Spinal cord (tissue), 10 donors: ENCODE measurements around the gene NAGLU. TPM values are rescaled to one million over a fixed set of nuclear protein-coding genes. Genes with fewer than 3 reads are reported as not detected.
A peak's percentile ranks its signal among the peaks of the same experiment; 100 is the strongest.
"Not testable (repeated sequence)": the region's sequence is repeated elsewhere in the genome, so short reads cannot be mapped to it uniquely, and the experiment has no call there.

ENCODE experiments used
- DNase-seq, 6 donors: peaks; one replicate each; pipeline versions ENCODE4 v3.0.0 to v3.0.0-alpha.2; 2013 to 2015; ENCODE audit warnings: low spot score in 6 of 6, low read depth in 4 of 6
- H3K27ac ChIP-seq: one replicate; pipeline ENCODE4 v1.5.1; 2013; ENCODE audit warnings: low read depth, low read length, control low read depth
- H3K27me3 ChIP-seq: one replicate; pipeline ENCODE4 v1.6.1; 2013; ENCODE audit warnings: low read length; ENCODE audit not compliant: control insufficient read depth, insufficient read depth
- H3K36me3 ChIP-seq: one replicate; pipeline ENCODE4 v1.6.1; 2013; ENCODE audit warnings: low read length; ENCODE audit not compliant: control insufficient read depth, insufficient read depth
- H3K4me1 ChIP-seq: one replicate; pipeline ENCODE4 v1.6.1; 2013; ENCODE audit warnings: low read length; ENCODE audit not compliant: control insufficient read depth, insufficient read depth
- H3K4me3 ChIP-seq: one replicate; pipeline ENCODE4 v1.5.1; 2013; ENCODE audit warnings: low read depth, low read length, control low read depth
- H3K9me3 ChIP-seq: one replicate; pipeline ENCODE4 v1.6.1; 2013; ENCODE audit warnings: low read length; ENCODE audit not compliant: control insufficient read depth, insufficient read depth
- WGBS: methylation state at CpG from one replicate; pipeline ENCODE4 v1.1.5; 2013; ENCODE audit warnings: missing lambda C conversion rate; ENCODE audit not compliant: insufficient coverage; 5-methylcytosine and 5-hydroxymethylcytosine counted together
- polyA plus RNA-seq, 2 donors: library from polyadenylated mRNA; unstranded; fragments of 120-200 nt; gene quantifications; one replicate each; pipeline ENCODE4 v1.2.1, GENCODE V29; 2013; ENCODE audit not compliant: insufficient read length in 2 of 2
- total RNA-seq, 2 donors: library from RNA; depleted of rRNA in 1 of 2; stranded (reverse); fragments of 120-200 nt in 1 of 2; fragments of >200 nt in 1 of 2; gene quantifications; one replicate each; pipeline versions ENCODE4 v1.2.3 to v1.2.4, GENCODE V29; 2013 to 2014
- donor health status: healthy.

The NAGLU gene
- total and polyA plus RNA-seq, 4 donors = 13.0 to 24.2 (median 20.3) TPM

DNA sequence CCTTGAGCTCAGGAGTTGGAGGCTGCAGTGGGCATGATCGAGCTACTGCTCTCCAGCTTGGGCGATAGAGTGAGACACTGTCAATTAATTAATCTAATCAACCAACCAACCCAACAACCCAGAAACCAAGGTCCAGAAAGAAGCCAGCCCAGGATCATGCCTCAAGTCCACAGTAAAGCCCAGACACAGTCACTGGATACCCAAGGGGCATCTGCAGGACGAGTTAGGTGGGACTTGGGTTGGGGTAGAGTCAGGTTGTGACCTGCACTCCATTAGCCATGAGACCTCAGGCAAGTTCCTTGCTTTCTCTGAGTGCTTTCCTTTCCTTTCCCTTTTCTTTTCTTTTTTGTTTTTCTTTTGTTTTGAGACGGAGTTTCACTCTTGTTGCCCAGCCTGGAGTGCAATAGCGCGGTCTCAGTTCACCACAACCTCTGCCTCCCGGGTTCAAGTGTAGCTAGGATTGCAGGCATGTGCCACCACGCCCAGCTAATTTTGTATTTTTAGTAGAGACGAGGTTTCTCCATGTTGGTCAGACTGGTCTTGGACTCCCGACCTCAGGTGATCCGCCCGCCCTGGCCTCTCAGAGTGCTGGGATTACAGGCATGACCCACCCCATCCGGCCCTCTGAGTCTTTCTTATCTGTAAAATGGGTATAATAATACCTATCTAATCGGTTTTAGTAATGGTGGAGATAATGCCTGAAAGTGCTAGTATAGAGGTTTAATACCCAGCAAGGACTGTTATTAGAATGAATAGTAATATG, 13.1 kb downstream of the NAGLU start:
- no peaks in the 10 kb centered on the region for H3K9me3 ChIP-seq
- peaks cover 38% of the 10 kb centered on the region for H3K36me3 ChIP-seq
- WGBS = 78% methylated on average over 7 of the region's 14 CpGs
- no peaks in the 10 kb centered on the region for H3K27me3 ChIP-seq
- H3K4me1 ChIP-seq = peaks cover 34% of the 10 kb centered on the region
- no peak overlapping the region for H3K4me3 ChIP-seq
- H3K27ac ChIP-seq = no peak overlapping the region
- no peak for DNase-seq

DNA sequence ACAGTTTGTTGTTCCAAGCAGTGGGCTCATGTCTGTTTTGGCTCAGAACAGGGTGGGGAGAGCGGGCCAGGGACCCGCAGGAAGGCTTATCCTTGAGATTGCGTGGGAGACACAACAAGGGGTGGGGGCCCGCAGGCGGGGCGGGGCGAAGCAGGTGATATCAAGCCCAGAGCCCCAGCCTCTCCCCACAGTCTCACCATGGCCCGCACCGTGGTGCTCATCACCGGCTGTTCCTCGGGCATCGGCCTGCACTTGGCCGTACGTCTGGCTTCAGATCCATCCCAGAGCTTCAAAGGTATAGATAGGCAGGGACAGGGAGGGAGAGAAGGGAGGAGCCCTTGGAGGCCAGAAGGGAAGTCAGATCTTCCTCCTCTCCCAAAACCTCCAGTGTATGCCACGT, 16.7 kb downstream of the NAGLU start, which contains the start of gene HSD17B1:
Gene HSD17B1 (plus strand): TSS at position 188 of the 400 bp plus-strand sequence. CDS start 11 bp downstream, at position 199.
- Histone ChIP-seq H3K4me3 (peak within 1 kb of the TSS; percentile 74), H3K36me3 (peaks cover 26% of the 10 kb centered on the region), H3K4me1 (peaks cover 52% of the 10 kb centered on the region)
- WGBS = 100% methylated on average over 5 of the region's 15 CpGs
- not testable (repeated sequence) for H3K27me3 ChIP-seq, DNase-seq, H3K27ac ChIP-seq, H3K9me3 ChIP-seq

DNA sequence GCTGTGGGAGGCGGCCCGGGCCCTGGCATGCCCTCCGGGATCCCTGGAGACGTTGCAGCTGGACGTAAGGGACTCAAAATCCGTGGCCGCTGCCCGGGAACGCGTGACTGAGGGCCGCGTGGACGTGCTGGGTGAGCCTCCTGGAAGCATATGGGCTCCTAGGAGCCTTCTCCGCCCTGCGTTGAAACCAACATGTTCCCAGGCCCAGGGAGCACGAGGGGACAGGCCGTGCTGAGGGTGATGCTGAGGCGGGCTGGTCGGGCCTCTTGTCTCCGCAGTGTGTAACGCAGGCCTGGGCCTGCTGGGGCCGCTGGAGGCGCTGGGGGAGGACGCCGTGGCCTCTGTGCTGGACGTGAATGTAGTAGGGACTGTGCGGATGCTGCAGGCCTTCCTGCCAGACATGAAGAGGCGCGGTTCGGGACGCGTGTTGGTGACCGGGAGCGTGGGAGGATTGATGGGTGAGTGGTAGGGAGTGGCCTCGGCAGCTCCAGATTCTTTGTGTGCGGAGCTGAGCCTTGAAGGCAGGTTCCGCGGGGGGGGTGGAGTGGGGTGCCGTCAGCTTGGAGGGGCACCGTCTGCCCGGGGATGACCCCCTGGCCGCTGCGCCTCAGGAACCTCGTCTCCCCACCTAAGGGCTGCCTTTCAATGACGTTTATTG, 17.2 kb downstream of the NAGLU start:
- H3K4me3 ChIP-seq = no peak overlapping the region
- no peak for DNase-seq
- no peaks in the 10 kb centered on the region for H3K9me3 ChIP-seq
- H3K27me3 ChIP-seq = no peaks in the 10 kb centered on the region
- H3K27ac ChIP-seq = no peak overlapping the region
- 72% methylated on average over 44 of the region's 45 CpGs for WGBS
- H3K36me3 ChIP-seq = peaks cover 23% of the 10 kb centered on the region
- H3K4me1 ChIP-seq = peaks cover 47% of the 10 kb centered on the region

- 67% methylated on average over 13 of the region's 16 CpGs for WGBS
- Histone ChIP-seq H3K27me3 (no peaks in the 10 kb centered on the region), H3K36me3 (peaks cover 23% of the 10 kb centered on the region), H3K27ac (peak overlapping the region; percentile 89), H3K4me3 (peak overlapping the region; percentile 74), H3K4me1 (peaks cover 41% of the 10 kb centered on the region), H3K9me3 (no peaks in the 10 kb centered on the region)
- no peak for DNase-seq
These were observed 17.8 kb downstream of the NAGLU start for GRCh38 chr17:42553866-42554249.

DNA sequence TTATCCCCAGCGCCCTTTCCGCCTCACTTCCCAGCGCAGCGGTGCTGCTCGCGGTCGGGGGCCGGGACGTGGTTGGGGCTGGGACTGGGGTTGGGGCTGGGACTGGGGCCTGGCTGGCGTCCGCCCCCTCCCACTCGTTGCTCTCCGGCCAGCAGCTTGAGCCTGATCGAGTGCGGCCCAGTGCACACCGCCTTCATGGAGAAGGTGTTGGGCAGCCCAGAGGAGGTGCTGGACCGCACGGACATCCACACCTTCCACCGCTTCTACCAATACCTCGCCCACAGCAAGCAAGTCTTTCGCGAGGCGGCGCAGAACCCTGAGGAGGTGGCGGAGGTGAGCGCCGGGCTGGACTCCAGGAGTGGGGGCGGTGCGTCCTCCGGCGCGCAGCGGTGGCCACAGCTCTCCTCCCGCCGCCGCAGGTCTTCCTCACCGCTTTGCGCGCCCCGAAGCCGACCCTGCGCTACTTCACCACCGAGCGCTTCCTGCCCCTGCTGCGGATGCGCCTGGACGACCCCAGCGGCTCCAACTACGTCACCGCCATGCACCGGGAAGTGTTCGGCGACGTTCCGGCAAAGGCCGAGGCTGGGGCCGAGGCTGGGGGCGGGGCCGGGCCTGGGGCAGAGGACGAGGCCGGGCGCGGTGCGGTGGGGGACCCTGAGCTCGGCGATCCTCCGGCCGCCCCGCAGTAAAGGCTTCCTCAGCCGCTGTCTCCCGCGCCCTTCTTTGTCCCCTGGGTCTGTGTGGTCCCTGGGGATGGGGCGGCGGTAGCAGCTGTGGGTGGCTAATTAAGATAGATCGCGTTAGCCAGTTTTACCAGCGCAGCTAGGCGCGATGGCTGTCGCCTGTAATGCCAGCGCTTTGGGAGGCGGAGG, 18.4 kb downstream of the NAGLU start:
- DNase-seq = peak in 5 of 6 donors; percentile 79 to 96 (median 88)
- Histone ChIP-seq H3K27ac (peak overlapping the region; percentile 89), H3K27me3 (no peaks in the 10 kb centered on the region), H3K36me3 (peaks cover 23% of the 10 kb centered on the region), H3K9me3 (no peaks in the 10 kb centered on the region), H3K4me1 (peaks cover 36% of the 10 kb centered on the region), H3K4me3 (peak overlapping the region; percentile 74)
- under 1% methylated on average over 74 of the region's 82 CpGs for WGBS

DNA sequence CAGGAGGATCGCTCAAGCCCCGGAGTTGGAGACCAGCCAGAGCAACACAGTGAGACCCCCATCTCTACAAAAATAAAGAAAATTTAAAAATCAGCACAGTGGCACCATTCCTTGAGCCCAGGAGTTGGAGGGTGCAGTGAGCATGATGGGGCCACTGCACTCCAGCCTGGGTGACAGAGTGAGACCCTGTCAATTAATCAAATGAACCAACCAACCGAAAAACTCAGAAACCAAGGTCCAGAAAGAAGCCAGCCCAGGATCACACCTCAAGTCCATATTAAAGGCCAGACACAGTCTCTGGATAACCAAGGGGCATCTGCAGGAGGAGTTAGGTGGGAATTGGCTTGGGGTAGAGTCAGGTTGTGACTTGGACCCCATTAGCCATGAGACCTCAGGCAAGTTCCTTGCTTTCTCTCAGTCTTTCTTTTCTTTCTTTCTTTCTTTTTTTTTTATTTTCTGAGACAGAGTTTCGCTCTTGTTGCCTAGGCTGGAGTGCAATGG, 19.1 kb downstream of the NAGLU start:
- DNase-seq = no peak
- Histone ChIP-seq H3K4me3 (peak overlapping the region; percentile 74), H3K27me3 (no peaks in the 10 kb centered on the region), H3K4me1 (peaks cover 36% of the 10 kb centered on the region), H3K9me3 (no peaks in the 10 kb centered on the region), H3K36me3 (peaks cover 23% of the 10 kb centered on the region), H3K27ac (peak overlapping the region; percentile 89)
- WGBS = no CpG with 5 or more reads among the region's 4 CpGs

DNA sequence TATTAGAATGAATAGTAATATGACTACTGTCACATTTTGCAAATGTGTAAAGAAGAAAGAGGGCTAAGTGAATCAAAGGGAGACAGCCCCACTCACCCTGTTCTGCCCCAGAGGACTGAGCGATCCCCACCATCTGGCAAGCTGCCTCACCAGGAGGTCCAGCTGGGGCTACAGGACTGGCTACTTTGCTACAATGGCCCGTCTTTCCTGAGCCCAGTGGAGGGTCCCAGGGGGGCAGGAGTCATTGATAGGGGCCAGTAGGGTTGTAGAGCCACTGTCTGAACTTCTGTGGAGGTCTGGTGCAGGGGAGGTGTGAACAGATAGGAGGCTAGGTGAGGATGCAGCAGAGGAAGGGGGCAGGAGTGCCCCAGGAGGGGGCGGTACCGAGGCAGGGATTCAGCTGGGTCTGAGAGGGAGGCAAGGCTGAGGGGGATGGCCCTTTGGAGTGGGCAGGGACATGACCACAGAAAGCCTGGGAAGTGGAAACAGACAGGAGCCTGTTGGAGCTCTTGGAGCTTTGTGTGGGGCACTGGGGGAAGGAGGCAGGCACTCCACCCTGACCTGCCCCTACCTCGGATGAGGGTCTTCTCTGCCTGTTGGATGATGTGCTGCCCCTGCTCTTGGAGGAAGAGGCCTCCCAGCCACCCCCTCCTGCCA, 20.0 kb downstream of the NAGLU start:
- WGBS = 44% methylated on average over 4 of the region's 5 CpGs
- not testable (repeated sequence) for H3K27me3 ChIP-seq, DNase-seq, H3K9me3 ChIP-seq, H3K27ac ChIP-seq, H3K4me3 ChIP-seq
- Histone ChIP-seq H3K36me3 (peaks cover 23% of the 10 kb centered on the region), H3K4me1 (peaks cover 36% of the 10 kb centered on the region)

DNA sequence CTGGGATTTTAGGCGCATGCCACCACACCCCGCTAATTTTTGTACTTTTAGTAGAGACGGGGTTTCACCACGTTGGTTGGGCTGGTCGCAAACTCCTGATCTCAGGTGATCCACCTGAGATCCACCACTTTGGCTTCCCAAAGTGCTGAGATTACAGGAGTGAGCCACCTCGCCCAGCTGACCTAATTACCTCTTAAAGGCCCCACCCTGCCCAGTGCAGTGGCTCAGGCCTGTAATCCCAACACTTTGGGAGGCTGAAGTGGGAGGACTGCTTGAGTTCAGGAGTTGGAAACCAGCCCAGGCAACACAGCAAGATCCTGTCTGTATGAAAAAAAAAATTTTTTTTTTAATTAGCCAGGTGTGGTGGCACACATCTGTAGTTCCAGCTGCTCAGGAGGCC, 23.0 kb downstream of the NAGLU start:
- peaks cover 45% of the 10 kb centered on the region for H3K4me1 ChIP-seq
- no peaks in the 10 kb centered on the region for H3K27me3 ChIP-seq
- 98% methylated on average over 5 of the region's 6 CpGs for WGBS
- DNase-seq = no peak
- H3K4me3 ChIP-seq = no peak overlapping the region
- H3K9me3 ChIP-seq = no peaks in the 10 kb centered on the region
- H3K36me3 ChIP-seq = peaks cover 15% of the 10 kb centered on the region
- no peak overlapping the region for H3K27ac ChIP-seq

GRCh38 chr17:42560246-42560645, 24.2 kb downstream of the NAGLU start:
- no peak overlapping the region for H3K4me3 ChIP-seq
- no peaks in the 10 kb centered on the region for H3K9me3 ChIP-seq
- H3K36me3 ChIP-seq = peaks cover 23% of the 10 kb centered on the region
- DNase-seq = no peak
- no CpG with 5 or more reads among the region's 3 CpGs for WGBS
- peaks cover 43% of the 10 kb centered on the region for H3K4me1 ChIP-seq
- H3K27me3 ChIP-seq = no peaks in the 10 kb centered on the region
- peak overlapping the region; percentile 7 for H3K27ac ChIP-seq
